ENCODE data around the gene BRSK2. TPM values are rescaled to one million over a fixed set of nuclear protein-coding genes. Genes with fewer than 3 reads are reported as not detected.

BRSK2 gene
- total RNA-seq, 1 experiment from 2014 or later, result 1.2 TPM

DNA sequence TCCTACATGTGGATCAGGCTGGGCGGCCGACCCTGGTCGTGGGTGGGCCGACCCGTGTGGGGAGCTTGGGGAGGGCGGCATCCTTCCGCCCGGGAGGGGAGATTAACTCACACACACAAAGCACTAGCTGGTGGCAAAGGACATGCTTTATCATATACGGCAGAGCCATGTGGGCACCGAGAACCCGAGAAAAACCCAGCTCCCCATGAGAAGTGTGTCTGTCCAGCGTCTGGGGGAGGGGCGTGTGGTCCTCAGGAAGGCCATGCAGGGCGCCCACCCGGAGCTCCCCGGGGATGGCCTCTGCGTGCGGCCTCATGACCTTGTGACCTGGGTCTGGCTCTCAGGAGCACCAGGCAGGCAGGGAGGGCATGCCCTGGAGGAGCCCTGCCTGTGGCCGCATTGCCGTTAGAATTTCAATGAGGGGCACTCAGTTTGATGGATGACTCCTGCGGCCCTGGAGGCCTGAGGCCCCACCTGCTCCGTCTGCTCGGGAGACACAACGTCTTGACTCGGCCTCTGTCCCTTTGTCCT, 40.9 kb upstream of the BRSK2 start:
- CTCF ChIA-PET, result no interaction called here

DNA sequence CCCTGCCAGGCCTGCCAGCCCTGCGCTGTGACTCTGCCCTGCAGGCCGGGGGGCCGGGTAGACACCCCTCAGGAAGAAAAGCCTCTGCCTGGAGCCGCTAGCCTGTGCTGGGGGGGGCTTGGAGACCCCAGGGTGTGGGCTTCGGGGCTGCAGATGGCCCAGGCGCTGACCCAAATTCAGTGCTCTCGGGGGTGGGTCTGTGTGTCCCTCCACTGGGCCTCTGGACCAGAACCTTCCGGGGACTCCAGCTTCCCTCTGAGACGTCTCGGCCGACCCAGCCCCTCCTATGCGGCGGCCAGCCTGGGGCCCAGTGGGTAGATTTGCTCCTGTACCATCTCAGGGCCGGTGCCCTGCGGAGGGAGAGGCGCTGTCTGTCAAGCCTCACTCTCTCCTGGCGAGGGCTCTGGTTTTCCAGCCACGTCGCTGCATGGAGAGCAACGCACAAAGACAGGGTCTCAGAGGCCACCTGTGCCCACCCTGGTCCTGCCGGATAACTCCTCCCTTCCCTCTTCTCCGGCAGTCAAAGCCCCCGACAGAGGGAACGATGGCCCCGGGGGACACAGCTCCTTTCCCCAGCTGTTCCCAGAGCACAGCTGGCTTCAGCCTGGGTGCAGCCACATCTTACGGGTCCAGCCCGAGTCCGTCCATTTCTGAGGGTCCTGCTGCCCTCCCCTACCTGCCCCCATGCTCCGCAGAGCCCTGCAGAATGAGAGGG, 40.2 kb upstream of the BRSK2 start:
- H3K9ac ChIP-seq (ENCODE audit: low read length), result no peak overlapping the region
- peaks cover 11% of the 10 kb centered on the region; the same call in 1 of the 2 replicates for H3K27me3 ChIP-seq (ENCODE audit: low read length)
- POLR2A ChIA-PET (ENCODE audit: unreplicated experiment), result no interaction called here
- no TSS peak for BruUV-seq (replicated peaks)
- H3K27ac ChIP-seq (ENCODE audit: low read length), result no peak overlapping the region
- CTCF ChIA-PET, result no interaction called here
- no peak for ATAC-seq
- H3K9me3 ChIP-seq (ENCODE audit: low read length), result no peaks in the 10 kb centered on the region
- no peaks in the 10 kb centered on the region for H3K4me1 ChIP-seq (ENCODE audit: insufficient read depth, low read length)
- H2AFZ ChIP-seq (ENCODE audit: low read length), result no peak overlapping the region
- H4K20me1 ChIP-seq (ENCODE audit: low read length), result no peaks in the 10 kb centered on the region
- H3K4me3 ChIP-seq (ENCODE audit: low read length), result no peak overlapping the region
- intact Hi-C loops (cut with micrococcal nuclease), result no loop called here
- TF ChIP-seq EZH2phosphoT487 (IDR thresholded peaks at IDR 0.05; ENCODE audit: borderline replicate concordance, low read length) (no peak), EZH2 (IDR thresholded peaks at IDR 0.05; ENCODE audit: low read length, unreplicated experiment) (no peak)
- TF ChIP-seq, protein P1, sequence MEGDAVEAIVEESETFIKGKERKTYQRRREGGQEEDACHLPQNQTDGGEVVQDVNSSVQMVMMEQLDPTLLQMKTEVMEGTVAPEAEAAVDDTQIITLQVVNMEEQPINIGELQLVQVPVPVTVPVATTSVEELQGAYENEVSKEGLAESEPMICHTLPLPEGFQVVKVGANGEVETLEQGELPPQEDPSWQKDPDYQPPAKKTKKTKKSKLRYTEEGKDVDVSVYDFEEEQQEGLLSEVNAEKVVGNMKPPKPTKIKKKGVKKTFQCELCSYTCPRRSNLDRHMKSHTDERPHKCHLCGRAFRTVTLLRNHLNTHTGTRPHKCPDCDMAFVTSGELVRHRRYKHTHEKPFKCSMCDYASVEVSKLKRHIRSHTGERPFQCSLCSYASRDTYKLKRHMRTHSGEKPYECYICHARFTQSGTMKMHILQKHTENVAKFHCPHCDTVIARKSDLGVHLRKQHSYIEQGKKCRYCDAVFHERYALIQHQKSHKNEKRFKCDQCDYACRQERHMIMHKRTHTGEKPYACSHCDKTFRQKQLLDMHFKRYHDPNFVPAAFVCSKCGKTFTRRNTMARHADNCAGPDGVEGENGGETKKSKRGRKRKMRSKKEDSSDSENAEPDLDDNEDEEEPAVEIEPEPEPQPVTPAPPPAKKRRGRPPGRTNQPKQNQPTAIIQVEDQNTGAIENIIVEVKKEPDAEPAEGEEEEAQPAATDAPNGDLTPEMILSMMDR (conservative IDR thresholded peaks at IDR 0.05; ENCODE audit: low read depth, low read length), result no peak
- no peaks in the 10 kb centered on the region for H3K9me2 ChIP-seq (replicated peaks; ENCODE audit: low read length)
- H3K79me2 ChIP-seq (ENCODE audit: low read length), result no peaks in the 10 kb centered on the region
- no peaks in the 10 kb centered on the region for H3K36me3 ChIP-seq (ENCODE audit: low read depth, low read length)
- no peaks in the 10 kb centered on the region for H3F3A ChIP-seq (ENCODE audit: low read length, unreplicated experiment)
- H3K4me2 ChIP-seq (ENCODE audit: low read length), result no peak overlapping the region
- no peak for DNase-seq

More for the DNA sequence above, 40.9 kb upstream of the BRSK2 start:
- H3K4me3 ChIP-seq (ENCODE audit: low read length), result no peak overlapping the region
- H2AFZ ChIP-seq (ENCODE audit: low read length), result no peak overlapping the region
- no peaks in the 10 kb centered on the region for H4K20me1 ChIP-seq (ENCODE audit: low read length)
- intact Hi-C loops (cut with micrococcal nuclease), result no loop called here
- no peak overlapping the region for H3K27ac ChIP-seq (ENCODE audit: low read length)
- ATAC-seq (no peak), DNase-seq (no peak)
- H3K27me3 ChIP-seq (ENCODE audit: low read length), result peaks cover 6% of the 10 kb centered on the region; the same call in 1 of the 2 replicates
- no TSS peak for BruUV-seq (replicated peaks)
- H3K9me3 ChIP-seq (ENCODE audit: low read length), result no peaks in the 10 kb centered on the region
- H3F3A ChIP-seq (ENCODE audit: low read length, unreplicated experiment), result no peaks in the 10 kb centered on the region
- H3K4me1 ChIP-seq (ENCODE audit: insufficient read depth, low read length), result no peaks in the 10 kb centered on the region
- no peak overlapping the region for H3K9ac ChIP-seq (ENCODE audit: low read length)
- no peak overlapping the region for H3K4me2 ChIP-seq (ENCODE audit: low read length)
- no peaks in the 10 kb centered on the region for H3K79me2 ChIP-seq (ENCODE audit: low read length)
- no peaks in the 10 kb centered on the region for H3K36me3 ChIP-seq (ENCODE audit: low read depth, low read length)
- POLR2A ChIA-PET (ENCODE audit: unreplicated experiment), result no interaction called here
- H3K9me2 ChIP-seq (replicated peaks; ENCODE audit: low read length), result no peaks in the 10 kb centered on the region
- TF ChIP-seq EZH2phosphoT487 (IDR thresholded peaks at IDR 0.05; ENCODE audit: borderline replicate concordance, low read length) (no peak), EZH2 (IDR thresholded peaks at IDR 0.05; ENCODE audit: low read length, unreplicated experiment) (no peak)
- TF ChIP-seq, protein P1 (conservative IDR thresholded peaks at IDR 0.05; ENCODE audit: low read depth, low read length), result no peak

DNA sequence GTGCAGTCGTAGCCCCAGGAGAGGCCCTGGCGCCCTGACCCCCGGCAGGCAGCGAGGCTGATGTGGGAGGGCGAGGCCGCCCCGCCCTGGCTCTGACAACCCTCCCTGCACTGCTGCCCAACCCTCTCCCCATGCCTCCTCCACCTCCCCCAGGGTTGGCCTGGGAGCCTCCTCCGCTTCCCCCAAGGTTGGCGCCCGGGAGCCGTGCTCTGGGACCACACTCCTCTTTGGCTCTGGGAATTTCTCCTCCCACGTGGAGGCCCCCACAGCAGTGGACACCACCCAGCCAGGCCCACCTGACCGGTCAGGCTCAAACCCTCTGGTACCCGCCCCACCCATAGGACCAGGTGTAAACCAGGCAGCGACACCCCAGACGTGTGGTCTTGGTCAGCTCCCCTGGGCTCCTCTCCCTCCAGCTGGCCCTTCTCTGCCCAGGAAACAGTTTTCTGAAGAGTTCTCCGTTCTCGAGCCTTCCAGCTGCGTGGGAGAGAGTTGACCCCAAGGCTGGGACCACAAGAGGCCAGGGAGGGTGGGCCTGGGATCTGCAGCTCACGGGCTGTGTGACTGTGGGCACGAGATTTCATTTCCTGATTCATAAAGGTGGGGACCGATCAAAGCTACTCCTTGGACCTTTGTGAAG, 39.5 kb upstream of the BRSK2 start:
- Histone ChIP-seq H4K20me1 (ENCODE audit: low read length) (no peaks in the 10 kb centered on the region), H3F3A (ENCODE audit: low read length, unreplicated experiment) (no peaks in the 10 kb centered on the region), H3K27me3 (ENCODE audit: low read length) (peaks cover 11% of the 10 kb centered on the region; the same call in 1 of the 2 replicates), H3K36me3 (ENCODE audit: low read depth, low read length) (no peaks in the 10 kb centered on the region), H3K9me3 (ENCODE audit: low read length) (no peaks in the 10 kb centered on the region), H3K27ac (ENCODE audit: low read length) (no peak overlapping the region), H3K4me1 (ENCODE audit: insufficient read depth, low read length) (no peaks in the 10 kb centered on the region), H3K79me2 (ENCODE audit: low read length) (no peaks in the 10 kb centered on the region), H2AFZ (ENCODE audit: low read length) (no peak overlapping the region), H3K4me2 (ENCODE audit: low read length) (no peak overlapping the region), H3K9ac (ENCODE audit: low read length) (no peak overlapping the region), H3K4me3 (ENCODE audit: low read length) (no peak overlapping the region), H3K9me2 (replicated peaks; ENCODE audit: low read length) (no peaks in the 10 kb centered on the region)
- no peak for DNase-seq
- intact Hi-C loops (cut with micrococcal nuclease), result no loop called here
- ChIA-PET CTCF (no interaction called here), POLR2A (ENCODE audit: unreplicated experiment) (no interaction called here)
- no peak for ATAC-seq
- TF ChIP-seq EZH2 (IDR thresholded peaks at IDR 0.05; ENCODE audit: low read length, unreplicated experiment) (no peak), EZH2phosphoT487 (IDR thresholded peaks at IDR 0.05; ENCODE audit: borderline replicate concordance, low read length) (no peak)
- TF ChIP-seq, protein P1 (conservative IDR thresholded peaks at IDR 0.05; ENCODE audit: low read depth, low read length), result no peak
- BruUV-seq (replicated peaks), result no TSS peak
